Smooth muscle cell (in vitro differentiated cells): ENCODE measurements around the gene AMZ1. TPM values are rescaled to one million over a fixed set of nuclear protein-coding genes. Genes with fewer than 3 reads are reported as not detected.
"Not testable (repeated sequence)": the region's sequence is repeated elsewhere in the genome, so short reads cannot be mapped to it uniquely, and the experiment has no call there.

Experiments
- DNase-seq: peaks from one replicate; lab custom pipeline; 2025; ENCODE audit not compliant: unreplicated experiment; lab: John Stamatoyannopoulos, UW
- H2AFZ ChIP-seq: fragments of 200-600 bp; sonication (generic); 2 replicates; pipeline ENCODE4 v1.6.0; 2016; ENCODE audit warnings: antibody characterized with exemption, low read depth, mild to moderate bottlenecking
- H3F3A ChIP-seq: fragments of 200-600 bp; sonication (generic); 2 replicates; pipeline ENCODE4 v1.6.0; 2017; ENCODE audit warnings: antibody characterized with exemption, low read depth
- H3K27ac ChIP-seq: fragments of 200-600 bp; sonication (generic); 2 replicates; pipeline ENCODE4 v1.5.1; 2016; ENCODE audit warnings: low read depth, mild to moderate bottlenecking
- H3K27me3 ChIP-seq: fragments of 200-600 bp; sonication (generic); 2 replicates; pipeline ENCODE4 v1.6.1; 2016; ENCODE audit warnings: low read depth, mild to moderate bottlenecking
- H3K36me3 ChIP-seq: fragments of 200-600 bp; sonication (generic); 2 replicates; pipeline ENCODE4 v1.5.1; 2016; ENCODE audit warnings: low read depth
- H3K4me1 ChIP-seq: fragments of 200-600 bp; sonication (generic); 2 replicates; pipeline ENCODE4 v1.5.1; 2016; ENCODE audit warnings: low read depth
- H3K4me2 ChIP-seq: fragments of 200-600 bp; sonication (generic); 2 replicates; pipeline ENCODE4 v1.6.0; 2016; ENCODE audit warnings: mild to moderate bottlenecking
- H3K4me3 ChIP-seq: fragments of 200-600 bp; sonication (generic); 2 replicates; pipeline ENCODE4 v1.5.1; 2016; ENCODE audit warnings: mild to moderate bottlenecking
- H3K79me2 ChIP-seq: fragments of 200-600 bp; sonication (generic); 2 replicates; pipeline ENCODE4 v1.6.0; 2016; ENCODE audit warnings: low read depth, mild to moderate bottlenecking
- H3K9ac ChIP-seq: fragments of 200-600 bp; sonication (generic); 2 replicates; pipeline ENCODE4 v1.6.0; 2016; ENCODE audit warnings: low read depth
- H3K9me3 ChIP-seq: fragments of 200-600 bp; sonication (generic); replicated peaks from 2 replicates; pipeline ENCODE4 v1.5.1; 2016; ENCODE audit warnings: low read depth
- H4K20me1 ChIP-seq: fragments of 200-600 bp; sonication (generic); 2 replicates; pipeline ENCODE4 v1.6.0; 2016; ENCODE audit warnings: low read depth
- CTCF ChIP-seq: fragments of 200-600 bp; sonication (generic); IDR thresholded peaks from 2 replicates; pipeline ENCODE4 v1.5.1; 2017; ENCODE audit warnings: borderline replicate concordance, mild to moderate bottlenecking, antibody characterized with exemption; ENCODE audit not compliant: insufficient read depth, poor library complexity, severe bottlenecking
- WGBS: methylation state at CpG from one replicate; pipeline ENCODE4 v1.1.7; 2016; ENCODE audit warnings: low lambda C conversion rate; 5-methylcytosine and 5-hydroxymethylcytosine counted together
- polyA plus RNA-seq: library from polyadenylated mRNA; unstranded; fragments of >200 nt; fragmentation: Nextera tagmentation; extraction: Ambion mirVana; gene quantifications from 2 replicates; pipeline ENCODE4 v1.2.1, GENCODE V29; 2016
- total RNA-seq: library from RNA; depleted of rRNA; stranded (reverse); fragments of >200 nt; gene quantifications from 2 replicates; pipeline ENCODE4 v1.2.3, GENCODE V29; 2014

Gene AMZ1
- total and polyA plus RNA-seq, 2 experiments from 2014 or later = 0.63 to 1.1 TPM

GRCh38 chr7:2738766-2739549 lies 51.0 kb downstream of the AMZ1 start:
- Histone ChIP-seq H3K36me3 (no peaks in the 10 kb centered on the region), H4K20me1 (peaks cover 60% of the 10 kb centered on the region), H3K4me2 (no peak overlapping the region), H3K27me3 (no peaks in the 10 kb centered on the region), H3F3A (no peaks in the 10 kb centered on the region), H3K4me3 (no peak overlapping the region), H3K9me3 (no peaks in the 10 kb centered on the region), H2AFZ (no peak overlapping the region), H3K4me1 (no peaks in the 10 kb centered on the region), H3K9ac (no peak overlapping the region), H3K79me2 (peaks cover 56% of the 10 kb centered on the region), H3K27ac (no peak overlapping the region)
- no peak for DNase-seq
- 96% methylated on average over 19 of the region's 19 CpGs for WGBS
- TF ChIP-seq CTCF = no peak

GRCh38 chr7:2743523-2744185 lies 55.7 kb downstream of the AMZ1 start:
- not testable (repeated sequence) for H3K4me2 ChIP-seq, H3K9me3 ChIP-seq, H3K4me3 ChIP-seq, H3K36me3 ChIP-seq, H3F3A ChIP-seq, H2AFZ ChIP-seq, H3K27ac ChIP-seq, H3K27me3 ChIP-seq, H3K9ac ChIP-seq, H3K4me1 ChIP-seq, DNase-seq
- 99% methylated on average over 20 of the region's 20 CpGs for WGBS
- Histone ChIP-seq H4K20me1 (peaks cover 23% of the 10 kb centered on the region), H3K79me2 (peaks cover 44% of the 10 kb centered on the region)

GRCh38 chr7:2748684-2749083 lies 60.7 kb downstream of the AMZ1 start:
- Histone ChIP-seq H3K79me2 (peaks cover 52% of the 10 kb centered on the region), H4K20me1 (peaks cover 15% of the 10 kb centered on the region)
- not testable (repeated sequence) for DNase-seq

GRCh38 chr7:2750004-2750407 lies 62.0 kb downstream of the AMZ1 start:
- DNase-seq = no peak
- no peak overlapping the region for H3K9ac ChIP-seq
- no peak for TF ChIP-seq CTCF
- H3K27ac ChIP-seq = peak overlapping the region; percentile 67
- H3K4me1 ChIP-seq = no peaks in the 10 kb centered on the region
- H2AFZ ChIP-seq = no peak overlapping the region
- H4K20me1 ChIP-seq = peaks cover 15% of the 10 kb centered on the region
- peak overlapping the region; percentile 50 for H3K4me2 ChIP-seq
- WGBS = 27% methylated on average over 5 of the region's 5 CpGs
- H3K9me3 ChIP-seq = no peaks in the 10 kb centered on the region
- H3K27me3 ChIP-seq = no peaks in the 10 kb centered on the region
- no peak overlapping the region for H3K4me3 ChIP-seq
- H3K36me3 ChIP-seq = no peaks in the 10 kb centered on the region
- H3K79me2 ChIP-seq = peaks cover 61% of the 10 kb centered on the region
- H3F3A ChIP-seq = peaks cover 6% of the 10 kb centered on the region

More at GRCh38 chr7:2748684-2749083, 60.7 kb downstream of the AMZ1 start:
- not testable (repeated sequence) for H3K9me3 ChIP-seq, H3K9ac ChIP-seq, H3K4me3 ChIP-seq, H2AFZ ChIP-seq, H3F3A ChIP-seq, H3K27ac ChIP-seq, H3K36me3 ChIP-seq, H3K27me3 ChIP-seq, H3K4me1 ChIP-seq, H3K4me2 ChIP-seq
